IPS-20b (cell line): ENCODE data around the gene TMEM235.

Source experiments
- H3K27ac ChIP-seq: one replicate; pipeline ENCODE4 v1.5.1; 2013; ENCODE audit warnings: low read length
- H3K27me3 ChIP-seq: 2 replicates; pipeline ENCODE4 v1.6.1; 2013; ENCODE audit warnings: mild to moderate bottlenecking, low read length, inconsistent platforms; ENCODE audit not compliant: insufficient read depth
- H3K36me3 ChIP-seq: 2 replicates; pipeline ENCODE4 v1.6.1; 2013; ENCODE audit warnings: low read depth, mild to moderate bottlenecking, inconsistent platforms, low read length, moderate library complexity; ENCODE audit not compliant: insufficient read depth
- H3K4me1 ChIP-seq: 2 replicates; pipeline ENCODE4 v1.6.1; 2013; ENCODE audit warnings: mild to moderate bottlenecking, control low read depth, inconsistent platforms, low read length, moderate library complexity; ENCODE audit not compliant: insufficient read depth
- H3K4me3 ChIP-seq: 2 replicates; pipeline ENCODE4 v1.5.1; 2013; ENCODE audit warnings: mild to moderate bottlenecking, low read length, inconsistent platforms
- H3K9ac ChIP-seq: 2 replicates; pipeline ENCODE4 v1.6.1; 2013; ENCODE audit warnings: low read depth, mild to moderate bottlenecking, inconsistent platforms, low read length, moderate library complexity
- H3K9me3 ChIP-seq: 2 replicates; pipeline ENCODE4 v1.6.1; 2013; ENCODE audit warnings: mild to moderate bottlenecking, low read depth, low read length, inconsistent platforms; ENCODE audit not compliant: insufficient read depth

Gene TMEM235

DNA sequence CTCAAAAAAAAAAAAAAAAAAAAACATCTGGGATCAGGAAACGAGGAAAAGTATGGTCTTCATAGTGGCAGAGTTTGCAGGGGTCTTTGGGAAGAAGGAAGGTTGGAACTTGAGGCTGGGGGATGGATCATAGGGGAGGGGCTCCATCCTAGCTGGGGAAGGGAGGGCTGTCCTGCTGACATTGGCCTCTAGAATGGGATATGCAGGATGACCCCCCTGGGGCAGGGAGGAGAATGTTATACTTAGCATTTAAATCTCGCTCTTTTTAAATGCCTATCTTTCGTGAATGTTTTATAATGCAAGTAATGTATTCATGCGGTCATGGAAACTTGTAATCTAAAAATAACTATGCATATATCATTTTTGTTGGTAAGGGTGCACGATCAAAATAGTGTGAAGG lies 33.2 kb downstream of the TMEM235 start:
- H3K36me3 ChIP-seq, result no peaks in the 10 kb centered on the region
- no peak overlapping the region for H3K4me3 ChIP-seq
- peaks cover 25% of the 10 kb centered on the region for H3K4me1 ChIP-seq
- no peak overlapping the region for H3K27ac ChIP-seq
- H3K9me3 ChIP-seq, result no peaks in the 10 kb centered on the region
- H3K9ac ChIP-seq, result no peak overlapping the region
- H3K27me3 ChIP-seq, result peaks cover 17% of the 10 kb centered on the region

DNA sequence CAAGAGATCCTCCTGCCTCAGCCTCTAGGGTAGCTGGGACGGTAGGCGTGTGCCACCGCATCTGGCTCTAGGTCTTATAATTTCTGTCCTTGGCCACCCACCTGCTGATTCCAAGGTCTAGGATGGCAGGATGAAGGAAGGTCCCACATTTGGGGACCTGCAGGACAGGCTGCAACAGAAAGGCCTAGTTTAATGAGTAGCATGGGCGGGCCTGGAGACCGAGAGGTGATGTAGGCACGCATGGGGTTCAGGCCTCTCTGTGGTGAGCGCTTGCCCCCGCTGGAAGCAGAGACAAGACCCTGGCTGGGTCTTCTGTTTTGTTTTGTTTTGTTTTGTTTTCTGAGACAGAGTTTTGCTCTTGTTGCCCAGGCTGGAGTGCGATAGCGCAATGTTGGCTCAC lies 33.7 kb downstream of the TMEM235 start:
- H3K27me3 ChIP-seq, result peaks cover 17% of the 10 kb centered on the region
- H3K9ac ChIP-seq, result no peak overlapping the region
- no peaks in the 10 kb centered on the region for H3K9me3 ChIP-seq
- no peak overlapping the region for H3K4me3 ChIP-seq
- H3K36me3 ChIP-seq, result no peaks in the 10 kb centered on the region
- peaks cover 31% of the 10 kb centered on the region for H3K4me1 ChIP-seq
- no peak overlapping the region for H3K27ac ChIP-seq

DNA sequence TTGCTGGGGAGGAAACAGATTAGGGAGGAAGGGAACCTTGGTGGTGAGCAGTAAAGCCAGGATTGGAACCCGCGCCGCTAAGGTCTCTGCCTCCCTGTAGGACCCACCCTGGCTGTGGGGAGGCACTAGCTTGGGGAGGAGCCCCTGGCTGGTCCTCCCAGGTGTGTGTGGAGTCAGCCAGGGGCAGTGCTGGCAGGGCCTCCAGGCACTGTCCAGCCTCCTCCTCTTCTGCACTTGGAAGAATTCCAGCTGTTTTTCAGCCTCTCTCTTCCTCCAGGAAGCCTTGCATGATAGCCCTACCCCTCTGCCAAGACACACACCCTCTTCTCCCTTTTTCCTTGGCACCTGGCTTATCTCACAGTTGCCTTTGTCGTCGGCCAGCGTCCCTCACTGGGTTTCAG lies 34.8 kb downstream of the TMEM235 start:
- no peak overlapping the region; the same call in 1 of the 2 replicates for H3K9ac ChIP-seq
- H3K9me3 ChIP-seq, result no peaks in the 10 kb centered on the region
- H3K27me3 ChIP-seq, result peaks cover 17% of the 10 kb centered on the region
- H3K36me3 ChIP-seq, result no peaks in the 10 kb centered on the region
- H3K27ac ChIP-seq, result no peak overlapping the region
- H3K4me1 ChIP-seq, result peaks cover 36% of the 10 kb centered on the region
- no peak overlapping the region for H3K4me3 ChIP-seq

DNA sequence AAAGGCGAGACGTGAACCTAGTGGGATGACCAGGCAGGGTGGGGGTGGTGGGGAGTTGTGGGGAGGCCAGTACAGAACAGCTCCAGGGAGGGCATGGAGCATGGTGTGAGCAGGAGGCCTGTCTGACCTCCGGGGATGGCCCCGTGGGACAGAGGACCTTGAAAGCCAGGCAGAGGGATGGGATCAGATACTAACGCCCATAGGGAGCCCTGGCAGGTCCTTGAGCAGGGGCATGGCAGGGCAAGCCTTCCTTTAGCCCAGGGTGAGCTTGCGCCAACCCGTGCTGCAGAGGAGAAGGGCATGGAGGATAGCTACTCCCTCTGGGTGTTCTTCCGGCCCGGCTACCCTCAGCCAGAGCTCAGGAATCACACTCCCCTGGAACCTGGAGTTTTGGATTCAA lies 35.3 kb downstream of the TMEM235 start:
- H3K27me3 ChIP-seq, result peaks cover 17% of the 10 kb centered on the region
- H3K36me3 ChIP-seq, result no peaks in the 10 kb centered on the region
- no peak overlapping the region for H3K4me3 ChIP-seq
- no peak overlapping the region for H3K9ac ChIP-seq
- H3K4me1 ChIP-seq, result peaks cover 36% of the 10 kb centered on the region
- no peaks in the 10 kb centered on the region for H3K9me3 ChIP-seq
- H3K27ac ChIP-seq, result no peak overlapping the region

DNA sequence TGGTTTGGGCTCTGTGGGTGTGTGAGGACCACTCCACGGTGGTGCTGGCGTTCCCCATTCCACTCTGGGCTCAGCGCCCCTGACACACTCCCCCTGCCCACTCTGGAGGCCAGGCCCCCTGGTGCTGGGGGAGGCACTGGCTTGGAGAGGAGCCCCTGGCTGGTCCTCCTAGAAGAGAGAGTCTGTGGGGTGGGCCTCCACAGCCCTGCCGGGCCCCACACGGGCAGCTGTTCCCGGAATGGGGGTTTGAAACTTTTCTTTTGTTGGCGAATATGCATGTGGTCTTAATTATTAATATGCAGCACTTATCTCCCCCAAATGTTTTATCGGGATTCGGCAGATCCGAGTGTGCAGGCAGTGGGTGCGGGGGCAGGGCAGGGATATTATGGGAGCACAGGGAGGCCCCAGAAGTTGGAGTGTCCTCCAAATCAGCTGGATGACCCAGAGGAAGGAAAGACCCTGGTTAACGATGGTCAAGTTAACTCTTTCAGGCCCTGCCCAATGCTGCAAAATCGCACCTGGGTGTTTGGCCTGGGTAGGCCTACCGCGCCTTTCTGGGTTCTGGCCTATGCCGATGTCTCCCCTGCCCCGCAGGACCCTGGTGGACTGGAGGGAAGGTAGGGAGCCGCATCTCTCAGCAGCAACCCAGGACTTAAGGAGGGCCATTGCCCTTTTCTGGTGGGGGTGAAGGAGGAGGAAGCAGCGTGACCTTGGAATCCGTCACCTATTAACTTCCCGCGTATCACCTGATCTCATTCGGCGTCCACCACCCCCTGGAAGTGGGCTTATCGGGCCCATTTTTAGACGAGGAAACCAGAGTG lies 36.0 kb downstream of the TMEM235 start:
- Histone ChIP-seq H3K36me3 (no peaks in the 10 kb centered on the region), H3K27ac (no peak overlapping the region), H3K4me3 (peak overlapping the region; percentile 43; the same call in 1 of the 2 replicates), H3K9me3 (no peaks in the 10 kb centered on the region), H3K9ac (no peak overlapping the region), H3K27me3 (peaks cover 17% of the 10 kb centered on the region), H3K4me1 (peaks cover 39% of the 10 kb centered on the region)

DNA sequence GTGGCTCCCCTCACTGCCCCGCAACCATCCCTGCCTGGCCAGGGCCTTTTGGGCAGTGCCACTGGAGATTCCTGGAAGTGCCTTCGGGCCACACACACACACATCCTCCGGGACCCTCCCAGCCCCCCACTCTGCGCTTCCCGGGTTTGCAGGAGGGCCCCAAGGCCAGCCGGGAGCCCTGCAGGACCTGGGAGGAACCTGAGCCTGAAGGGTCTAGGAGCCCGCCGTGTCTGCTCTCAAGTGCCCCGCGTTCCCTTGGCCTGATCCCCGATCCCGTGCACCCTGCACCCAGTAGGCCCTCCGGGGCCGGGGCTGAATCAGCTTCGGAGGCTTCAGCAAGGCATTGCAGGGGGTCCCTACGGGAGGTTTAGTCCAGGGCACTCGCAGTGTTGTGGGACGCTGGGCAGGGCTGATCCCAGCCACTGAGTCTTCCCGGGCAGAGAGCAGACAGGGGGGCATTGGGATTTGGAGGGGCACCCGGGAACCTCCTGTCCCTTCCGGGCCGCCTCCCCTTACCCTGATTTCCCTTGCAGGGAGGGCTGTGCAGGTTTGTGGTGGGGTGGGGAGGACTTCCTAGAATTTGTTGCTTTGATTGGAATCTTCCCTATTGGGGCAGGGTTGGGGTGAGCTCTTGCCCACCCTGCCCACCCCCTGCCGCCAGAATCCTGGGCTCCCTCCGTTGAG lies 36.9 kb downstream of the TMEM235 start:
- peaks cover 41% of the 10 kb centered on the region for H3K4me1 ChIP-seq
- H3K9me3 ChIP-seq, result no peaks in the 10 kb centered on the region
- peak overlapping the region; percentile 43; the same call in 1 of the 2 replicates for H3K4me3 ChIP-seq
- no peaks in the 10 kb centered on the region for H3K36me3 ChIP-seq
- H3K27ac ChIP-seq, result no peak overlapping the region
- H3K9ac ChIP-seq, result no peak overlapping the region; the same call in 1 of the 2 replicates
- H3K27me3 ChIP-seq, result peaks cover 17% of the 10 kb centered on the region

DNA sequence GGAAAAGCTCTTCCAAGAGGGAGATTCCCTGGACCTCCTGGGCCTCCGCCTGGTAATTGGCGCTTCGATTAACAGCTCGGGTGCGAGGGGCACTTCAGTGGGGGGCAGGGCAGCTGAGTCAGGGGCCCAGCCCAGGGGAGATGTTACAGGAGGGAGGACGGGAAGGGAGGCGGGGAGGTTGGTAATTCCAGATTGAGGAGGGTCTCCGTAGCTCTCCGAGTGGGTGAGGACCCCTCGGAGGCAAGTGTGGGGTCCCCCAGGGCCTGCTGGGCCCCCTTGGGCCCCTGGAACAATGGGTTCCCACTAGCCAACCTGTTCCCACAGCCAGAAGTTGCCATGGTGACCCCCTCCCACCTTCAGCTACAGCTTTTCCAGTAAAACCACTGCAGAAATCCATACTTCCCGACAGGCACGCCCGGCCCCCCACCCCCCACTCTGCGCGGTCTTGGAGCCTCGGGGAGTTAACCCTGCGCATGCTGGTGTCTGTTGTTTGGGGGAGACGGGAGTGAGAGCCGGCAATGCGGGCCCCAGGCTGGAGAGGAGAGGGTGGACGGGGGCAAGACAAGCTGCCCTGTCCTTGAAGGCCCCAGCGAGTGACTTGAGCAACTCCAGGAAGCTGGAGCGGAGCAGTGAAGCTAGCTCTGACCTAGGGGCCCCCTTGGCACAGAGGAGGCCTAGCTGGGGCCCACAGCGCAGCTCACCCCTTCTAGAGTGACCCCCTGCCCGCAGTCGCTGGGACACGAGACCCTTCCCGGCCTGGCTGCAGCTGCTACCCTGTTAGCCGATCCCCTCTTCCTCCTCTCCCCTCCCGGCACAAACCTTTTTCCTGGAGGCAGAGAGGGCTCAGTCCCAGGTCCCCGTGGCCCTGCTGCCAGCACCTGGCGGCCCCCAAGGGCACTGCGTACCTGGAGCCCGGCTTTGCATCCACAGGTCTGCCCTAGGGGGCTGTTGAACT lies 37.8 kb downstream of the TMEM235 start:
- Histone ChIP-seq H3K27ac (no peak overlapping the region), H3K4me1 (peaks cover 41% of the 10 kb centered on the region), H3K9ac (peak overlapping the region; percentile 71; the same call in 1 of the 2 replicates), H3K27me3 (peaks cover 17% of the 10 kb centered on the region), H3K9me3 (no peaks in the 10 kb centered on the region), H3K4me3 (peak overlapping the region; percentile 43), H3K36me3 (no peaks in the 10 kb centered on the region)

DNA sequence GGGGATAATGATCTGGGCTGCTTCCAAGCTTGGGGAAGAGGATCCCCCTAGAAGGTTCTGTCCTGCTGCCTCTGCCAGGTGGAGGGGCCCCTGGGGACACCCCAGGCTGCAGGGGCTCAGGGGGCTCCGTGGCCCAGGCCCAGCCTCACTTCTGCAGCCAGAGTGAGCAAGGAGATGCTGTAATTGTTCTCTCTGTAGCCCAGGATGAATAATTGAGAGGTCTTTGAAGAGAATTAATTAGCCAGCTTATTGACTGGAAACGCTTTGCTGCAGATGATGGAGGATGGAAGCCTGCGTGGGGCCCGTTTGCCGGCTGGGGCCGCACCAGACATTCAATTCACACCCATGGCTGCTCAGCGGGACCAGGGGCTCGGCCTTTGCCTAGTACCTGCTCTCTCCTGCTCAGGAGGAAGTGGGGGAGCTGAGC lies 38.5 kb downstream of the TMEM235 start:
- Histone ChIP-seq H3K27ac (no peak overlapping the region), H3K9me3 (no peaks in the 10 kb centered on the region), H3K9ac (peak overlapping the region; percentile 34; the same call in 1 of the 2 replicates), H3K4me3 (no peak overlapping the region; the same call in 1 of the 2 replicates), H3K27me3 (peaks cover 17% of the 10 kb centered on the region), H3K4me1 (peaks cover 38% of the 10 kb centered on the region; the same call in 1 of the 2 replicates), H3K36me3 (no peaks in the 10 kb centered on the region)

DNA sequence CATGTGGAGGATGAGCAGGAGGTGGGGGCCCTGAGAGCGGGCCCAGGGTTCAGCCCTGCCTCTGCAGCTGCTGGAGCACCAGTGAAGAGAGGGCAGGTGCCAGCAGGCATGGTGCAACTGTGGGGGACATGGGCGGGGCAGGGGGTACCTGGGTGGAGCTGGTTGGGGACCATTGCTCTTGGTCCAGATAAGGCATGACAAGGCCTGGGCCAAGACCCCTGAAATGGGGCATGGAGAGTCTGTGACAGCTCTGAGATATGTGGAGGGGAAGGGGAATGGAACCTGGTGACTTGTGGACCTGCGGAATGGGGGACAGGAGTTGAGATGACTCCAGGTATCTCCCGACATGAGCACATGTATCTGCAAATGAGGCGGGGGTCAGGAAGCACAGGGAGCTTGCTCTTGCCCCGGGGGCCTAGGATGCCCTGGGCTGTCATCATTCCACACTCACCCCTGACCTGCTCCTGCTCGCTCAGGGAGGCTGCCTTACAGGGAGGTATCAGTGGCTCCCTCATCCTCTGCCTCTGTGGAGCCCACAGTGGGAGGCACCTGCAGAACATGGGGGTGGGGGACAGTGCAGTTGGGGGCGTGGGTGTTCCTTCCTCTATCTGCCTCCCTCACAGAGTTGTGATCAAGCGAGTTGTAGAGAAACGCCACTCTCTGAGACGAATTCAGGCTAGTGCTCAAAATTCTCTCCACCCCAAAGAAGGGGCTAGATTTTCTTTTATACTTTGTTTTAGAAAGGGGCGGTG lies 40.2 kb downstream of the TMEM235 start:
- H3K4me1 ChIP-seq, result peaks cover 38% of the 10 kb centered on the region; the same call in 1 of the 2 replicates
- H3K4me3 ChIP-seq, result no peak overlapping the region
- H3K9ac ChIP-seq, result no peak overlapping the region
- peaks cover 17% of the 10 kb centered on the region for H3K27me3 ChIP-seq
- no peaks in the 10 kb centered on the region for H3K9me3 ChIP-seq
- H3K36me3 ChIP-seq, result no peaks in the 10 kb centered on the region
- H3K27ac ChIP-seq, result no peak overlapping the region

DNA sequence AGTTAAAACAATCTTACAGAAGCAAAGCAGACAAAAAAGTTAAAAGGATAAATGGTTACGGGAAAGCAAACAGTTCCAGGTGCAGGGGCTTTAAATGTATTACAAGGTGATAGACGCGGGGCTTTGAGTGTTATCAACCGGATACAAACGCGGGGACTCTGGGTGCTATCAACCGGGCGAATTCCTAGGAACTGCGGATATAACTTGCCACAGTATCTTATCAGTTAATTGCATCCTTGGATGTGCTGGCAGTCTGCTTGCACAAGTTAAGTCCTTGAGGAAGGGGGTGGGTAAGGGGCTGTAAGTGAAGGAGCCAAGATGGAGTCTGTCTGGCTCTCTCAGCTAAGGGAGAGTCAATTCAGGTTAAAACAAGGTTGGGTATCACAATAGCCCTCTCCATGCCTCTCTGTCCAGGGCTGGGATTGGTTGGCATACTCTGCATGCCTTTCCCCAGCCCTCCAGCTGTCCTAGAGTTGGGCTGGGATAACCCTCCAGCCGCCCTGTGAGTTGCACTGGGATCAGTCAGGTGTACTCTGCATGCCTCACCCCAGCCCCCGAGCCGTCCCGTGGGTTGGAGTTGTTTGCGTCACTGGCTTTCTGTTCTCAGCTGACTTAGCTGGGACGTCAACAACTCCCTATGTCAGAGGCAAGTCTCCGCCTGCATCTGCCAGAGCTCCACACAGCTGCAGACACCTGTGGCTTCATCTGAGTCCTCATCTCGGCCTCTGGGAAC lies 40.9 kb downstream of the TMEM235 start:
- H3K27ac ChIP-seq, result no peak overlapping the region
- peaks cover 36% of the 10 kb centered on the region; the same call in 1 of the 2 replicates for H3K4me1 ChIP-seq
- no peak overlapping the region for H3K4me3 ChIP-seq
- H3K27me3 ChIP-seq, result peaks cover 17% of the 10 kb centered on the region
- no peak overlapping the region; the same call in 1 of the 2 replicates for H3K9ac ChIP-seq
- H3K9me3 ChIP-seq, result no peaks in the 10 kb centered on the region
- H3K36me3 ChIP-seq, result no peaks in the 10 kb centered on the region
